GM21360 (cell line): ENCODE measurements around the gene CYCS.

Experiments
- ATAC-seq: cut with Tn5 transposase; IDR thresholded peaks from one replicate; pipeline ENCODE4 v1.9.1; 2021; ENCODE audit warnings: mild to moderate bottlenecking, moderate library complexity; ENCODE audit not compliant: unreplicated experiment

The CYCS gene

DNA sequence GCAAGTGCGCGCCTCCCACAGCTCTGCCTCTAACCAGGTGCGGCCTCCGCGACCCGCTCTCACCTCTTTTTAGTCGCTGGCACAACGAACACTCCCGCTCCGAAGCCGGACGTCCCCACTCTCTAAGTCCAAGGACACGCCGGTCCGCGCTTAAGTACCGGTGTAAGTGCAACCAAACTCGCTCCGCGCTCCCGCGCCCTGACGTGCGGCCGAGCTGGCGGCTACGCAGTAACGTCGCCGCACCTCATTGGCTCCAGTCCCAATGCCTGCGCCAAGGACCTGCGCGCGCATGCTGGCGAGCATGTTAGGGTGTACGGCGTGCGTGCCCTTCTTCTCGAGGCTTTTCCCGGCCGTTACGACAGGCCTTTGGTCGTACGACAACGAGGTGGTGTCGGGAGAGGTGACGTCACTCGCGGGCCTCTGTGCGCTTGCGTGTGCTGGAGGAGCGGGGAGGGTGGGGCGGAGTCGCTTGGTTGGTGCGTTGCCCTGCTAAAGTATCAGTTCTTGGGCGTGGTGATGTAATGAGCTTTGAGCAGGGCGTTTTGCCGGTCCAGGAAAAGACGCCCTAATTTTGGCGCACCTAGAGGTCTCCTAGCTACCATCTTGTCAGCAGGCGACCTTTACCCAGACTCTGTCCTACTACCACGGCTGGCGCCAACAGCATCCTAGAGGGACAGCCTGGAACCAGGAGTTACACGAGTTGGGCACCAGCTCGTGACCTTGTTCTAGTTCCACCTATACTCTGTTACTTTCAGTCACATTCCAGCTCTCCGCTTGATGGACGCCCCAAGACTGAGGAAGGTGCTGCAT, at the start of gene CYCS:
CYCS (minus strand) TSS at position 124 of the 810 bp plus-strand sequence. CDS start 1,141 bp downstream, outside the sequence.
- ATAC-seq: peak; percentile 90

DNA sequence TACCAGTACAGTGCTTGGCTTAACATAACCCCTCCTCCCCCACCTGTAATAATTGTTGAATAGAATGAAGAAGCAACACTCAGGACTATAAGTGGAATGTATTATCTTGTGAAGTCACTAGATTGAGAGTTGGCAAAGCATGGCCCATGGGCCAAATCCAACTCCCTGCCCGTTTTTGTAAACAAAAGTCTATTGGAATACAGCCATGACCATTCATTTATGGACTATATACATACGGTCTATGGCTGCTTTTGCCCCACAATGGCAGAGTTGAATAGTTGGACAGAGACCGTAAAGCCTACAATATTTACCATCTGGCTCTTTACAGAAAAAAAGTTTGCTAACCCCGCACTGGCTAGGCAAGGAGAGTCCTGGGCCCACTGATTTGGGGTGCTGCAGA, 48.1 kb upstream of the CYCS start:
- no peak for ATAC-seq

DNA sequence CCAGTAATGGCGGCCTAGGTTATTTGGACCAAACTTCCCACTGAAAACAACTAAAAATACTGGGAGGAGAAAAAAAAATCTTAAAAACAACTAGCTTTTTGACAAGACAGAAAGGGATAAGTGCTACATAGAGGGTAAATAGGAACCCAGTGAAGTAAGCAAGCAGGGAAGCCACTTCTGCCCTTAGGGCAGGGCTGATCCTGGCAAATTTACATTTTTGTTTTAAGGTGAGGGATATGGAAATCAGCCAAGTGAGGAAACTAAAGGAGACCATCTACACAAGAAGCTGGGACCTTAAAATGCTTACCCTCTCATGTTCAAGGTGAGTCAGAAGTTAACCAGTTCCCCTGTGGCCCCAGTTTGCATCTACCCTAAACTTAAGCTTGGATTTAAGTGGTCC, 46.5 kb upstream of the CYCS start:
- no peak for ATAC-seq

DNA sequence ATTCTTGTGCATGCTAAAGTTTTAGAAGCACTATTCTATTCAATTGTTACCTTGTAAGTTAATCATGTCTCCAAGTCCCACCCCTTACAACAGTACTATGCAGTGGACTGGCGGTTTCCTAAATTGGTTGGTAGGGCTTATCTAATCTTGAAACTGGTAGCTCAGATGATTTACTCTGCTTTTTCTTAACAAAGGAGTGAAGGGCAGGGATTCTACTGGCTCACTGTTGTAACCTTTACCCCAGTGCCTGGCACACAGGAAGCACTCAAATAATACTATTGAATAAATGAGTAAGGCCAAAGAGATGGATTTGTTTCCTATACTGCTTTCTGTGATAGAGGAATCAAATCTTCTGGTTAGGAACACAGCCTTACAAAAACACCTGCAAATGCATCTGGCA, 46.0 kb upstream of the CYCS start:
- no peak for ATAC-seq

- ATAC-seq: no peak
Observed at GRCh38 chr7:25169683-25170082, 44.6 kb upstream of the CYCS start.

- no peak for ATAC-seq
Observed at GRCh38 chr7:25168145-25168544, 43.1 kb upstream of the CYCS start.

GRCh38 chr7:25167262-25167843, 42.3 kb upstream of the CYCS start:
- no peak for ATAC-seq

GRCh38 chr7:25159983-25160596, 35.0 kb upstream of the CYCS start:
- peak; percentile 52 for ATAC-seq

DNA sequence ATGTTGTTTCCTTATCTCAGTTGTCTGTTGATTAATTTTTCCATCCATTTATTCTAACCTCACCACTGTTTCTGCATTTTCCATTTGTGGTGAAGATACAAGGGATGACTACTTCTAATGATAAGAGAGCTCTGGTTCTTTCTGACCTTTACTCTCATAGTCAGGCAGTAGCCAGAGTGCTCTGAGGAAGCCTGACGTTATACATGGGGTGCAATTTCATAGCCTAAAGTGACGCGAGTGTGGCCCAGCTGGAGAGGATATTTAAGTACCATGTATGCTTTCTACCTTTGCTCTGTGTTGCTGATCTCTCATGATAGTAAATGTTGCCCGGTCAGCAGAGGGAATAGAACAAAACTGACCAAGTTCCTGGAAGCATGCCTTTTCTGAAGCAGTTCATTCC, 33.9 kb upstream of the CYCS start:
- no peak for ATAC-seq

- ATAC-seq: no peak
Observed at GRCh38 chr7:25151773-25152172, 26.7 kb upstream of the CYCS start.

DNA sequence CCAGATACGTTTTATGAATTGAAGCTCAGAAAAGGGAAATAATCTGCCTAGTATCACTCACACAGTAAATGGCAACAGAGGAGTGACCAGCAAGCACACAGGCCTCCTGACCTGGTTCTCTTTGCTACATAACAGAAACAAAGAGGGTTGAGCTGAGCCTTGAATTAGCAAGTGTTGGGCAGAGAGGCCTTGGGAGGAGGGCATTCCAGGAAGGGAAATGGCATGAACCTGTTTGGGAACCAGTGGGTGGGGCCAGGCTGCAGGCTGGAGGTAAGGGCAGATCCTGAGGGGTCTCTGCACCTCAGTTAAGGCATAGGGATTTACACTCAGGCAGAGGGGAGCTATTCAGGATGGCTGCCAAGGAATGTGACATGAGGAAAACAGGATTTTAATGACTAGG, 24.8 kb upstream of the CYCS start:
- ATAC-seq: no peak

DNA sequence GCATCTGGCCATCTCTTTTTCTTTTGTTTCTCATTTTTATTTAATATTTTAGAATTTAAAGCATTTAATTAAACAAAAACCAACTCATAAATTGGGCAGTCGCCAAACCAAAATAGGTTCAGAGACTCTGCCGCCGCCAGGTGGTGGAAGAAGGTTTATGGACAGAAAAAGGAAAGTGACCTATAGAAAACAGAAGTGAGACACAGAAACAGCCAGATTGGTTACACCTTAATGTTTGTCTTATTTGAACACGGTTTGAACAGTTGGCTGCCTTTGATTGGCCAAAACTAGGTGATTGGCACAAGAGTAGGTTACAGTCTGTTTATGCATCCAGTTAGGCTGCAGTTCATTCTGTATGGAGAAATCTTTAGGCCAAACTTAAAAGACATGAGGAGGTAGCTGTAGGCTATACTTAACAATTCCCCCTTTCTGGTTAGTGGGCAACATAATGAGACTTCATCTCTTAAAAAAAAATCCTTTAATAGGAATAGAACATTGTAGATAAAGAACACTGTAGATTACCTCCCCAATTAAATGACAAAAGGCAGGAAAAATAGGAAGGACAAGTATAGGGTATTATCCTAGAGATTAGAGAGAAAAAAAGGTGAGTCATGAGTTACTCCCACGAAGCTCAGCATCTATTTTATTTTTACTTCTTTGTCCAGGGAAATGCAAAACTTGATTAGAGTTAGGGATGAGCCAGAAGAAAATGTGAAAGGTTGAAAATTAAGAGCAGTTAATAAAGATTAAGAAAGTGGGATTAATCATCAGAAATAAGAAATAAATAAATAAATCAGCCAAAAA, 23.9 kb upstream of the CYCS start:
- no peak for ATAC-seq

- no peak for ATAC-seq
Observed at GRCh38 chr7:25143763-25144162, 18.7 kb upstream of the CYCS start.

- no peak for ATAC-seq
Observed at GRCh38 chr7:25139536-25139935, 14.5 kb upstream of the CYCS start.

DNA sequence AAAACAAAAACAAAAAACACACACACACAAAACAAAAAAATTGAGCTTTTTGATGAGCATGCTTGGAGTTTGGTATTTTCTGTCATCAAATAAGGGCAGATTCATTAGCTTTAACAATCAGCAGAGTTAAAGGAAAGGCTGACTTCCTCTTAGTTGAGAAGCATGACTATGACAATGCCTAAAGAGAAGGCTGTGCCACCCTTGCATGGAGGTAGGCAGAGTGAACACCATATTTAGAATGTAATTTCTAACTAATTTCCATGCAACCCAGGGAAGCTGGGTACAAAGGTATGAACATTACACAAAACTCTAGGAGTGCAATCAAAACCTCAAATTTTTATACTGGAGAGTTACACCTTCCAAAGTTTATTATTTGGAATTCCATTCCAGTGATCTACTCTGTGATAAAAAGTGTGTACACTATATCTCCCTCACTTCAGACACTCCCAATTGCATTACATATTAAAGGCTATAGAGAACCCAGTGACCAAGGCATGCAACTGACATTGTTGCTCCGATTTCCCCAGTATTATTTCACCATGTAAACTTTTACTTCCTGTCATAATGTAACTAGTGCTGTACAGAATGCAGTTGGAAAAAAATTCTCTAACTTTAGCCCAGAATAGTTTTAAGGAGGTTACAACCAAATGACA, 9.4 kb upstream of the CYCS start:
- no peak for ATAC-seq

- ATAC-seq: no peak
Observed at GRCh38 chr7:25132430-25132829, 7.4 kb upstream of the CYCS start.

GRCh38 chr7:25126751-25127150, 1.7 kb upstream of the CYCS start:
- ATAC-seq: no peak

DNA sequence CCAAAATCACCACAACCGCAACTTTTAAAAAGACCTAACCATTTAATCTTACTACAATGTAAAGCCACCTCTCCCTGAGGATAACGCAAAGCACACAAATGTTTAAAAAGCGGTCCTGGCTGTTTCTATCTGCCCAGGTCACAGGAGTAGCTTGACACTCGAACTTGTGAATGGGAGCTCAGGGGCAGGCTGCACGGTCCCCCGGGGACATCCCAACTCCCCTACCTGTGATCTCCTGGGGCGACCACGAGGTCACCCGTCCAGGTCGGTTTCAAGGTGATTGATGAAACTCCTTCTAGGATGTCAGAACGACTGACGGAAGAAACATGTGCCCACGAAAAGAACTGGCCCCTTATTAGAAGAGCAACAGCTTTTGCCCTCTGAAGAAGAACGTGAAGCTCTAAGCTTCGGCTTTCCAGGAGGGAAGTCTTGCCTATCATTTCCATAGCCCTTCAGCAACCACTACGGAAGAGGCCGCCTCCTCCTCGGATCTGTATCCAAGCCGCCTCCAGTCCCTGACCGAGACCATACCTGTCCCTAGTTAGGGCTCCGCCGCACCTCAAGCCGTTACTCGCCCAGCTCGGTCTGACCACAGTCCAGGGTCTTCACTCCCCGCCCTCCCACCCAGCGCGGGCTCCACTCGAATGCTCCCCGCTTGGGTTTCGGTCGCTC, 459 bp downstream of the CYCS start:
- no peak for ATAC-seq

- ATAC-seq: no peak
Observed at GRCh38 chr7:25122373-25122772, 2.7 kb downstream of the CYCS start.

- ATAC-seq: no peak
Observed at GRCh38 chr7:25121599-25121998, 3.5 kb downstream of the CYCS start.
